ENCODE measurements around the gene THOC6.

The THOC6 gene

DNA sequence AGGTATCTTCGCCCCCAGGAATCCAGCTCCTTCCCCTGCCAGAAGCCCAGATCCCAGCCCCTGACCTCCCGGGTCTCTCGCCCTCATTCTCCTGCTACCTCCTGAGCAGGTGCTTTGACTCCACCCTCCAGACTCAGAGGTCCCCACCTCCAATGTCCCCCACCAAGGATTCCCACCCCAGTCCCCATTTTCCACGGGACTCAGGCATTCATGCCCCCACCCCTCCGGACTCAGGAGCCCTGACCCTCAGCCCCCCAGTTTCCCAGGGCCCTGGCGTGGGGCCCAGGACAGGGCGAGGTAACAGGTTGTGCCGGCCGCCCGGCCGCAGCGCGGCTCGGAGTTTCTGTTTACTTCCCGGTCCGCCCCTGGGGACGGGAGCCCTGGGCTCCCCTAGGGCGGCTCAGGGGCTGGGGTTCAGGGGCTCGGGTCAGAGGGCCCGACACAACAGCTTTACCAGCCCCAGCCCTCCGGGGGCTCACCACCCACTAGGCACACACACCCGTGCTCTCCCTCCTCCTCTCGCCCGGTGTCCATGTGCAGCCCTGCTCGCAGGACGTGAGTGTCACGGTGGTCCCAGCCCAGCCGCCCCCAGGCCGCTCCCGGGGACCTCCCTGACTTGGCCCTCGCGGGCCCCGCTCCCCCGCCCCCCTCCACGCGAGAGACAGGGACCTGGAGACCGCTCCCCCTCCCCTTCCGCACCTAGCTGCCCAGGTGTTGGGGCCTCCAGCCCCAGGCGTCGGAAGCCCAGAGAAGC lies 12.3 kb downstream of the THOC6 start:
- H3K27me3 ChIP-seq (ENCODE audit: insufficient read depth, low read length) = peaks cover 58% of the 10 kb centered on the region

DNA sequence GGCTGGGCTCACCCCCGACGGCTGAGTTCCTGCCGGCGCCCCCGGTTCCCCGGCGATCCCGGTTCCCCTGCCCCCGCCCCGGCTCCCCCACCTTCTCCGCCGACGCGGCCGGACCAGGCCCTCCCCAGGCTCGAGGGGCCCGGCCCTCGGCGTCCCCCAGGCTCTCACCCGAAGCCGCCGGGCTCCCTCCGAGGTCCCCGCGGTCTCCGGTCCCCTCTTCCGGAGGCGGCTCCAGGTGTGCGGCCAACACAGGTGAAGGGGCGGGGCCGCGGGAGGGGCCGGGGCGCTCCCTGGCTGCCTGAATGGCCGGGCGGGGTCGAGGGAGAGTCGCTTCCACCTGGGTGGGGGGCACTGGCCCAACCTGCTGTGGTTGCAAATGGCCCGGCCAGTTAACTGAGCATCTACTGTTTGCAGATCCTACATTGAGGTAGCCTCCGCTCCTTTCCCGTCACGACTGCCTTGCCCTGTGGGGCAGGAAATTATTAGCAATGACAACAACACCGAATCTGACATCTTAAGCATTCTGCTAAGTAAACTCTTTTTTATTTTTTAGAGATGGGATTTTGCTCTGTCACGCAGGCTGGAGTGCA lies 13.0 kb downstream of the THOC6 start, which contains the start of gene BICDL2:
BICDL2 (minus strand) TSS at position 219 of the 590 bp plus-strand sequence. CDS start 1,448 bp downstream, outside the sequence.
- H3K79me2 ChIP-seq (ENCODE audit: control insufficient read depth, insufficient read depth, low read length, unreplicated experiment) = no peaks in the 10 kb centered on the region
- no peaks in the 10 kb centered on the region for H3K36me3 ChIP-seq (ENCODE audit: insufficient read depth, low read length)
- no peak within 1 kb of the TSS for H2AFZ ChIP-seq (ENCODE audit: low read length, unreplicated experiment)
- H3K4me1 ChIP-seq (ENCODE audit: control insufficient read depth, insufficient read depth, low read length, unreplicated experiment) = no peaks in the 10 kb centered on the region
- H3K4me3 ChIP-seq (ENCODE audit: low read depth, low read length) = no peak within 1 kb of the TSS
- peaks cover 58% of the 10 kb centered on the region for H3K27me3 ChIP-seq (ENCODE audit: insufficient read depth, low read length)
- no peak within 1 kb of the TSS for H3K27ac ChIP-seq (ENCODE audit: low read depth, low read length)

More for the DNA sequence above, 12.3 kb downstream of the THOC6 start:
- H3K27ac ChIP-seq (ENCODE audit: low read depth, low read length) = no peak overlapping the region
- H3K4me3 ChIP-seq (ENCODE audit: low read depth, low read length) = no peak overlapping the region
- H2AFZ ChIP-seq (ENCODE audit: low read length, unreplicated experiment) = no peak overlapping the region
- no peaks in the 10 kb centered on the region for H3K79me2 ChIP-seq (ENCODE audit: control insufficient read depth, insufficient read depth, low read length, unreplicated experiment)
- H3K36me3 ChIP-seq (ENCODE audit: insufficient read depth, low read length) = no peaks in the 10 kb centered on the region
- no peaks in the 10 kb centered on the region for H3K4me1 ChIP-seq (ENCODE audit: control insufficient read depth, insufficient read depth, low read length, unreplicated experiment)

DNA sequence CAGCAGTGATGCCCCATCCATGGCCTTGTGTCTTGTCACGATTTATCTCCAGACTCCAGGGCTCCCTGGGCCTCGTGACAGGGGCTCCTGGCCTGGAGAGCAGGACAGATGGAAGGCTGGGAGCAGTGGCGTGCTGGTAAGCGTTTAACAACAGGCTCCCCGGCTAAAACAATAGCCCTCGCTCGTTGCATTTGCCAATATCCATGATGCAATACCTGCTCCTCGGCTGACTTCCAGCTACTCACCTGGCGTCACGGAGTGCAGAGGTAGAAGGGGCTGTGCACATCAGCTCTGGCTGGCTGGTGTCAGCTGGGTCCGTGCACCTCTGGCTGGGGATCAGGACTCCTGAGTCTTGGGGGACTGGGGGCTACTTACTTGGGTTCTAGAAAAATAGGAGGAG lies 14.4 kb downstream of the THOC6 start:
- no peaks in the 10 kb centered on the region for H3K36me3 ChIP-seq (ENCODE audit: insufficient read depth, low read length)
- no peak overlapping the region for H2AFZ ChIP-seq (ENCODE audit: low read length, unreplicated experiment)
- no peak overlapping the region for H3K27ac ChIP-seq (ENCODE audit: low read depth, low read length)
- H3K4me3 ChIP-seq (ENCODE audit: low read depth, low read length) = no peak overlapping the region
- H3K27me3 ChIP-seq (ENCODE audit: insufficient read depth, low read length) = peaks cover 50% of the 10 kb centered on the region
- H3K79me2 ChIP-seq (ENCODE audit: control insufficient read depth, insufficient read depth, low read length, unreplicated experiment) = no peaks in the 10 kb centered on the region
- H3K4me1 ChIP-seq (ENCODE audit: control insufficient read depth, insufficient read depth, low read length, unreplicated experiment) = no peaks in the 10 kb centered on the region

DNA sequence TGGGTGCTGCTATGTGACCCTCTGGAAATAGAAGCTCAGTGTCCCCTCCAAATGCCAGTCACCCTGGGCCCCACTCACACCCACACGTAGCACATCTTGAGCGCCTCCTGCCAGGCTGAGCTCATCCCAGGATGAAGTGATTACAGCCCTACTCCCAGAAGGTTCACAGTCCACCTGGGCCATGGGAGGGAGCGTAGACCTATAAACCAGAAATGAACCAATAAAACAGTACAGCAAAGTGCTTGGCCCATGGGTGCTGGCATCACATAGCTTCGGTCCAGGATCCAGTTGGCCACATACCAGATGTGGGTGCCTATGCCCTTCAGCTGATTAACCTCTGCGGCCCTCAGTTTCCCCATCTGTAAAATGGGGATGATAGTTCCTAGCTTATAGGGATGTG lies 15.1 kb downstream of the THOC6 start:
- Histone ChIP-seq H3K27me3 (ENCODE audit: insufficient read depth, low read length) (peaks cover 44% of the 10 kb centered on the region), H3K79me2 (ENCODE audit: control insufficient read depth, insufficient read depth, low read length, unreplicated experiment) (no peaks in the 10 kb centered on the region), H2AFZ (ENCODE audit: low read length, unreplicated experiment) (no peak overlapping the region), H3K27ac (ENCODE audit: low read depth, low read length) (no peak overlapping the region), H3K4me1 (ENCODE audit: control insufficient read depth, insufficient read depth, low read length, unreplicated experiment) (no peaks in the 10 kb centered on the region), H3K36me3 (ENCODE audit: insufficient read depth, low read length) (no peaks in the 10 kb centered on the region), H3K4me3 (ENCODE audit: low read depth, low read length) (no peak overlapping the region)

DNA sequence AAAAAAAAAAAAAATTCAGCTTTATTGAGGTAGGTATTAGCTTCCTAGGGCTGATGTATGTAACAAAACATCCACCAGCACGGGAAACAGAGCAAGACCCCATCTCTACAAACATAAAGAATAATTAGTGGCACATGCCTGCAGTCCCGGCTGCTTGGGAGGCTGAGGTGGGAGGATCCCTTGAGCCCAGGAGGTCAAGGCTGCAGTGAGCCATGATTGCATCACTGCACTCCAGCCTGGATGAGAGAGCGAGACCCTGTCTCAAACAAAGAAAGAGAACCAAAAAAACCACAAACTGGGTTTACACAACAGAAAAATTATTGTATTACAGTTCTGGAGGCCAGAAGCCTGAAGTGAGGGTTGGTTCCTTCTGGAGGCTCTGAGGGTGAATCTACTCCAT lies 18.5 kb downstream of the THOC6 start:
- Histone ChIP-seq H3K79me2 (ENCODE audit: control insufficient read depth, insufficient read depth, low read length, unreplicated experiment) (no peaks in the 10 kb centered on the region), H3K4me1 (ENCODE audit: control insufficient read depth, insufficient read depth, low read length, unreplicated experiment) (no peaks in the 10 kb centered on the region), H3K4me3 (ENCODE audit: low read depth, low read length) (no peak overlapping the region), H3K27ac (ENCODE audit: low read depth, low read length) (no peak overlapping the region), H3K27me3 (ENCODE audit: insufficient read depth, low read length) (peaks cover 36% of the 10 kb centered on the region), H3K36me3 (ENCODE audit: insufficient read depth, low read length) (no peaks in the 10 kb centered on the region), H2AFZ (ENCODE audit: low read length, unreplicated experiment) (no peak overlapping the region)

DNA sequence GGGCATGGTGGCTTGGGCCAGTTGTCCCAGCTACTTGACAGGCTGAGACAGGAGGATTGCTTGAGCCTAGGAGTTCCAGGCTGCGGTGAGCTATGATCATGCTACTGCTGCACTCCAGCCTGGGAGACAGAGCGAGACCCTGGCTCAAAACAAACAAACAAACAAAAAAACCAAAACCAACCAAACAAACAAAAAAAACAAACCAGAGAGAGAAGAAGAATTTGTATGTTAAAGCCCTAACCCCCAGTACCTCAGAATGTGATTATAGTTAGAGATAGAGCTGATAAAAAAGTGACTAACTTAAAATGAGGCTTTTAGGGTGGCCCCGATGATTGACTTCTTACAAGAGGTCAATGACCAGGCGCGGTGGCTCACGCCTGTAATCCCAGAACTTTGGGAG lies 20.9 kb downstream of the THOC6 start:
- Histone ChIP-seq H3K27me3 (ENCODE audit: insufficient read depth, low read length) (peaks cover 31% of the 10 kb centered on the region), H3K4me3 (ENCODE audit: low read depth, low read length) (no peak overlapping the region), H3K79me2 (ENCODE audit: control insufficient read depth, insufficient read depth, low read length, unreplicated experiment) (no peaks in the 10 kb centered on the region), H2AFZ (ENCODE audit: low read length, unreplicated experiment) (no peak overlapping the region), H3K4me1 (ENCODE audit: control insufficient read depth, insufficient read depth, low read length, unreplicated experiment) (no peaks in the 10 kb centered on the region), H3K27ac (ENCODE audit: low read depth, low read length) (no peak overlapping the region), H3K36me3 (ENCODE audit: insufficient read depth, low read length) (no peaks in the 10 kb centered on the region)

DNA sequence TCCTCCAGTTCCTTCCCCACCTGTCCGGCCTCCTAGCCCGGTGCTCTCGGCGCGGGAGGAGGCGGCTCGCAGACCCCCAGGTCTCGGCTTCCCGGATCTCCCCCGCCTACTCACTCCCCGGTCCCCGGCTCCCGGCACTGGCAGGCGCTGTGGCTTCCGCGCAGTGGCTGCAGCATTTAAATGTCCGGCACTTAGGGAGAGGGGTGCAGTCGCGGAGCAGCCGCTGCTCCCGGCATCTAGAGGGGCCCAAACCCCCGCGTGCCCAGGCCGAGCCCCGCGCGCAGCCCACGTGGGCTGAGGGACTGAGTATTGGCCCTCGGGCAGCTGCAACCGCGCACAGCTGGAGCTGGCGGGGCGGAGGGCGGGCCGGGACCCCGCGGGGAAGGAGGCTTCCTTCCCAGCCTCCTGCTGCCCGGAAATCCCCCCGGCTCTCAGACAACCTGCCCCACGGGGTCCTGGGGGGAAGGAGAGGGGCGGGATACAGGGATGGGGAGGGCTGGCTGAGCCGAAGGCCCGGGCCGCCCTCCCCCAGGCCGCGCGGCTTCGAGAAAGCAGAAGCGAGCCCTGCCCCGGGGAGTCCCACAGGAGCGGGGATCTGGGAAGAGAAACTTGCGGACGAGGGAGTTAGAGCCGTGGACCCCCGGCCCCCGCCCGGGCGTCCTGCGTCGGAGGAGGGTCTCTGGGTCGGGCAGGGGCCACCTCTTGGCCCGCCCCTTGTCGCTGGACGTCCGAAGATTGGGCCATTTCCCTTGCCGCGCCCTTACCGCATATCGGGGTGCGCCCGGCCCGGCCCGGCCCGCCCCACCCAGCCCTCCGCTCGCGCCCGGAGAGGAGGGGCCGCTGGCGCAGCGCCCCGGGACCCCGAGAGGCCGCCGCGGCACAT lies 22.2 kb downstream of the THOC6 start, which contains the start of gene MMP25:
MMP25 (plus strand) TSS at position 804 of the 883 bp plus-strand sequence. CDS start 357 bp downstream, outside the sequence.
- H3K27me3 ChIP-seq (ENCODE audit: insufficient read depth, low read length) = peaks cover 31% of the 10 kb centered on the region
- no peak within 1 kb of the TSS for H3K27ac ChIP-seq (ENCODE audit: low read depth, low read length)

DNA sequence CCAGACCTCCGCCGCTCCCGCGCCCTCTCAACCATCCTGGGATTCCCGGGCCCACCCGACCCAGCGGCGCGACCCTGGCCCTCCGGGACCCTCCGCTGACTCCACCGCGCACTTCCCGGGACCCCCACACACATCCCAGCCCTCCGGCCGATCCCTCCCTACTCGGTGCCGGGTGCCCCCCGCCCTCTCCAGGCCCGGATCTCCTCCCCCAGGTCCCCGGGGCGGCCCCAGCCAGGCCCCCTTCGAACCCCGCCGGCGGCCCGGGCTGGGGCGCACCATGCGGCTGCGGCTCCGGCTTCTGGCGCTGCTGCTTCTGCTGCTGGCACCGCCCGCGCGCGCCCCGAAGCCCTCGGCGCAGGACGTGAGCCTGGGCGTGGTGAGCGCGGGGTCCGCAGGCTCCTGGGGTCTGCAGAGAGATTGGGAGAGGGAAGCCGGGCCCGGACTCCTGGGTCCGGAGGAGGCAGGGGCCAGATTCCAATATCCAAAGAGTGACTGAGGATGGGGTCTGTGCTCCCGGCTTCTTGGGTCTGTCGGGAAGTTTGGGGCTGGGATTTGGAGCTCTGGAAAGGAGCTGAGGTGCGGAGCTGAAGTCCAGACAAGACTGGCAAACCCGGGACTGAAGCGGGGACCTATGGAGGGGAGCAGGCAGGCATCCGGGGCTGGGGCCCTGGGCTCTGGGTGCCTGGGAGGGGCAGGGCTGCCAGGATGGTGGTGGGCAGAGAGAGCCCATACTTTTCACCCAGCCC lies 23.0 kb downstream of the THOC6 start:
- peaks cover 31% of the 10 kb centered on the region for H3K27me3 ChIP-seq (ENCODE audit: insufficient read depth, low read length)
- no peaks in the 10 kb centered on the region for H3K36me3 ChIP-seq (ENCODE audit: insufficient read depth, low read length)
- no peak overlapping the region for H3K27ac ChIP-seq (ENCODE audit: low read depth, low read length)
- H3K4me1 ChIP-seq (ENCODE audit: control insufficient read depth, insufficient read depth, low read length, unreplicated experiment) = no peaks in the 10 kb centered on the region
- H2AFZ ChIP-seq (ENCODE audit: low read length, unreplicated experiment) = no peak overlapping the region
- peak overlapping the region; percentile 71 for H3K4me3 ChIP-seq (ENCODE audit: low read depth, low read length)
- H3K79me2 ChIP-seq (ENCODE audit: control insufficient read depth, insufficient read depth, low read length, unreplicated experiment) = no peaks in the 10 kb centered on the region

More for the DNA sequence above, 22.2 kb downstream of the THOC6 start, which contains the start of gene MMP25:
- Histone ChIP-seq H2AFZ (ENCODE audit: low read length, unreplicated experiment) (peak within 1 kb of the TSS; percentile 43), H3K79me2 (ENCODE audit: control insufficient read depth, insufficient read depth, low read length, unreplicated experiment) (no peaks in the 10 kb centered on the region), H3K36me3 (ENCODE audit: insufficient read depth, low read length) (no peaks in the 10 kb centered on the region), H3K4me1 (ENCODE audit: control insufficient read depth, insufficient read depth, low read length, unreplicated experiment) (no peaks in the 10 kb centered on the region), H3K4me3 (ENCODE audit: low read depth, low read length) (peak within 1 kb of the TSS; percentile 71)

DNA sequence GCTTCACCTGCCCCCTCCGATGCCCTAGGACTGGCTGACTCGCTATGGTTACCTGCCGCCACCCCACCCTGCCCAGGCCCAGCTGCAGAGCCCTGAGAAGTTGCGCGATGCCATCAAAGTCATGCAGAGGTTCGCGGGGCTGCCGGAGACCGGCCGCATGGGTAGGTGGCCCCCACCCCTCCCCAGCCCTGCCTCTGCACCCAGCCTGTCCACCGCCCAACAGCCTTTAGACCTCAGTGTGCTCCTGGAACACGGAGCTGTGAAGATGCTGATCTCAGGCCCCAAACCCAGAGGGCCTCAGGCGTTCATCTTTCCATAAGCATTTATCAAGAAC lies 23.5 kb downstream of the THOC6 start:
- H2AFZ ChIP-seq (ENCODE audit: low read length, unreplicated experiment) = no peak overlapping the region
- no peaks in the 10 kb centered on the region for H3K36me3 ChIP-seq (ENCODE audit: insufficient read depth, low read length)
- no peaks in the 10 kb centered on the region for H3K4me1 ChIP-seq (ENCODE audit: control insufficient read depth, insufficient read depth, low read length, unreplicated experiment)
- no peaks in the 10 kb centered on the region for H3K79me2 ChIP-seq (ENCODE audit: control insufficient read depth, insufficient read depth, low read length, unreplicated experiment)
- H3K4me3 ChIP-seq (ENCODE audit: low read depth, low read length) = no peak overlapping the region
- H3K27me3 ChIP-seq (ENCODE audit: insufficient read depth, low read length) = peaks cover 31% of the 10 kb centered on the region
- no peak overlapping the region for H3K27ac ChIP-seq (ENCODE audit: low read depth, low read length)

DNA sequence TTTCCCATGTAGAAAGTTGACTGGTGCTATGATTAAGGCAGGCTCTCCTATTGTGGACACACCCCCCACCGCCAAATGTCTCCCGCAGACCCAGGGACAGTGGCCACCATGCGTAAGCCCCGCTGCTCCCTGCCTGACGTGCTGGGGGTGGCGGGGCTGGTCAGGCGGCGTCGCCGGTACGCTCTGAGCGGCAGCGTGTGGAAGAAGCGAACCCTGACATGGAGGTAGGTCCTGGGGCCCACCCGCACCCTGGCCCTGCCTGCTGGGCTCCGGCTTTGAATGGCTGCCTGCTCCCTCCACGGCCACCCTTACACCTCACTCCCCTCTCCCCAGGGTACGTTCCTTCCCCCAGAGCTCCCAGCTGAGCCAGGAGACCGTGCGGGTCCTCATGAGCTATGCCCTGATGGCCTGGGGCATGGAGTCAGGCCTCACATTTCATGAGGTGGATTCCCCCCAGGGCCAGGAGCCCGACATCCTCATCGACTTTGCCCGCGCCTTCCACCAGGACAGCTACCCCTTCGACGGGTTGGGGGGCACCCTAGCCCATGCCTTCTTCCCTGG lies 26.2 kb downstream of the THOC6 start:
- Histone ChIP-seq H3K4me1 (ENCODE audit: control insufficient read depth, insufficient read depth, low read length, unreplicated experiment) (no peaks in the 10 kb centered on the region), H3K27me3 (ENCODE audit: insufficient read depth, low read length) (peaks cover 31% of the 10 kb centered on the region), H2AFZ (ENCODE audit: low read length, unreplicated experiment) (no peak overlapping the region), H3K79me2 (ENCODE audit: control insufficient read depth, insufficient read depth, low read length, unreplicated experiment) (no peaks in the 10 kb centered on the region), H3K36me3 (ENCODE audit: insufficient read depth, low read length) (no peaks in the 10 kb centered on the region), H3K27ac (ENCODE audit: low read depth, low read length) (no peak overlapping the region), H3K4me3 (ENCODE audit: low read depth, low read length) (no peak overlapping the region)
